ENCODE data around the gene LY6G6C.

The LY6G6C gene

GRCh38 chr6:31680226-31681134, 41.1 kb downstream of the LY6G6C start, which contains the start of gene LY6G5C:
Gene LY6G5C, minus strand, starts transcription at chr6:31681067. Its CDS starts 694 bp downstream, at chr6:31680373.
- peak; percentile 79 for DNase-seq (ENCODE audit: low read depth, low spot score)

DNA sequence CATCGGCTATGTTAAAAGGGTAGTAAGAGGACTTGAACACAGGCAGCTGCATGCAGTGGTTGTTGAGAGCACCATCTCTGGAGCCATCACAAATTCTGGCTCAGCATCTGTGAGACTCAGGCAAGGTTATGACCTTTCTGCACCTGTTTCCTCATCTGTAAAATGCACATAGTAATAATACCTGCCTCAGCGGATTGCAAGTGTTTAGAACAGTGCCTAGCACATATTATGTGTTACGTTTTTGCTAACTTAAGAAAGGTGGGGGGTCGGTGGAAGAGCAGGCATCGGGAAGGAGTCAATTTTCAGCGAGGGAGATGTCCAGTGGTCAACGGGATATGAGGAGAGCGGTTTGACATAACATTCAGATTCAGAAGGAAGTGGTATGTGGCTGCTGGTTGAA, 43.6 kb downstream of the LY6G6C start:
- no peak for DNase-seq (ENCODE audit: low read depth, low spot score)

DNA sequence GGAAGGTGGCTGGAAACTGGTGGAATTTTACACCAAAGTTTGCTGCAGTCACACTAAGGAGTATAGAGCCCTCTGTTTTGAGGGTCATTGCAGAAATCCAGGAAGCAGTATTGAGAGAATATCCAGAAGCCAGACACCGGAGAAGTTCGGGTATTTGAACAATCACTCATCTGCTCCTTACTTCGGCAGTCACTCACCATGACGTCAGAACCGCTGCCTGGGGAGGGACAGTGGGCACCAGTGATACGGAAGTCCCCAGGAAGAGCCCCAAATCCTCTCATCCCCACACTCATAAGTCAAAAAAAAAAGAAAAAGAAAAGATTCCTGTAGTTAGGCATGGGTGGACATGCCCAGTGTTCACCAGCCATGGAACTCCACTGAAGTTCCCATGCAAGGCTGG, 44.6 kb downstream of the LY6G6C start:
- no peak for DNase-seq (ENCODE audit: low read depth, low spot score)

DNA sequence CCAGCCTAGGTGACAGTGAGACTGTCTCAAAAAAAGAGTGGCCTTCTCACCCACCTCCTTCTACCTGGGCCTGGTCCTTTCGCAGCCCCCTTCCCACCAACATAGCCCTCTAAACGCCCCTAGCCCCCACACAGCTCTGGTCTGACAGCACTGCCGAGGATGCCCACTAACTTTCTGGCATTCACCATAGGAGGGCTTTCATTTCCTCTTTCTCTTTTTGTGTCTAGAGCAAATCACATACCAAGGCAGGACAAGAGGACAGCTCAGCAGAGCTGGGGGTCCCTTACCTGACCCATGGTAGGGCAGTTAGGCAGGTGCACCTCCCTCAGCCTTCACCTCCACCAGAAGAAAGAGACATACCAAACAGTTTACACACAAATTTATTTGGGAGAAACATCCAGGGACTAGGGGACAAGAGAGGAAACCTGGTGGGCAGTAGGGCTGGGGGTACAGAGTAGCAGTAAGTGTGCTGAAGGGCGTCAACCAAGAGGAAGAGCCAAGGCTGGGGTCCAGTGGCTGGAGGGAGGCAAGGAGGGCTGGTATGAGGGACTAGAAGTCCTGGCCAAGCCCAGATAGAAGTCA, 45.1 kb downstream of the LY6G6C start:
- DNase-seq (ENCODE audit: low read depth, low spot score) = no peak

- DNase-seq (ENCODE audit: low read depth, low spot score) = no peak
Measured at GRCh38 chr6:31669676-31670075, 51.9 kb downstream of the LY6G6C start, which contains the start of gene LY6G5B. Gene LY6G5B, plus strand, starts transcription at chr6:31669976. Its CDS starts 975 bp downstream, at chr6:31670951.
